H1 (cell line): ENCODE results near the gene ZNF689. TPM values are rescaled to one million over a fixed set of nuclear protein-coding genes. Genes with fewer than 3 reads are reported as not detected.

Source experiments
- CTCF ChIA-PET: fragments of 300-600 bp; sonication (Branson Sonifier 250); formaldehyde crosslinking; loops from one replicate; lab custom pipeline; 2021; ENCODE audit not compliant: partially characterized antibody; lab: Charles Lee
- POLR2A ChIA-PET: fragments of 300-600 bp; sonication (Branson Sonifier 250); formaldehyde crosslinking; loops from one replicate; lab custom pipeline; 2021; ENCODE audit warnings: inconsistent platforms; ENCODE audit not compliant: partially characterized antibody; lab: Charles Lee
- DNase-seq, 2 experiments: peaks; one replicate each; pipeline versions ENCODE4 v3.0.0 to v3.0.0-alpha.2; 2010 to 2022; ENCODE audit warnings: low spot score in 2 of 2, low read depth in 1 of 2, mixed read lengths in 1 of 2
- FAIRE-seq: peaks from 2 replicates; lab custom pipeline; 2011; peaks lifted over from hg19 to GRCh38; lab: Jason Lieb, UNC
- H2AFZ ChIP-seq: 2 replicates; pipeline ENCODE4 v1.8.1; 2012; ENCODE audit warnings: low read length, inconsistent platforms
- H2AK5ac ChIP-seq: 2 replicates; pipeline ENCODE4 v1.6.1; 2013; ENCODE audit warnings: low read depth, low read length
- H2BK120ac ChIP-seq: replicated peaks from 2 replicates; pipeline ENCODE3; 2013; ENCODE audit warnings: low read depth, low read length, inconsistent platforms
- H2BK12ac ChIP-seq: 2 replicates; pipeline ENCODE4 v1.6.1; 2013; ENCODE audit warnings: low read depth, low read length
- H2BK15ac ChIP-seq: 2 replicates; pipeline ENCODE4 v1.6.1; 2013; ENCODE audit warnings: low read length
- H2BK20ac ChIP-seq: 2 replicates; pipeline ENCODE4 v1.6.1; 2013; ENCODE audit warnings: low read length
- H2BK5ac ChIP-seq: 2 replicates; pipeline ENCODE4 v1.6.1; 2013; ENCODE audit warnings: low read depth, low read length
- H3K14ac ChIP-seq: 2 replicates; pipeline ENCODE4 v1.6.1; 2013; ENCODE audit warnings: inconsistent platforms; ENCODE audit not compliant: insufficient read length
- H3K18ac ChIP-seq: 2 replicates; pipeline ENCODE4 v1.6.1; 2013; ENCODE audit warnings: low read length; ENCODE audit errors: extremely low read depth
- H3K23ac ChIP-seq: 2 replicates; pipeline ENCODE4 v1.6.1; 2013; ENCODE audit warnings: inconsistent platforms; ENCODE audit not compliant: insufficient read length
- H3K23me2 ChIP-seq: 2 replicates; pipeline ENCODE4 v1.6.1; 2013; ENCODE audit warnings: low read depth, low read length
- H3K27ac ChIP-seq: 2 replicates; pipeline ENCODE4 v1.6.1; 2011; ENCODE audit warnings: low read depth, low read length, inconsistent platforms
- H3K27me3 ChIP-seq, 4 experiments: replicated peaks in 1 of 4; 1 replicate in 1 of 4; 2 replicates in 3 of 4; pipeline versions ENCODE4 v1.6.1 to v1.8.1; 2011 to 2013; ENCODE audit warnings: low read length in 3 of 4, mild to moderate bottlenecking in 3 of 4, inconsistent platforms in 2 of 4, mixed read lengths in 2 of 4, moderate library complexity in 1 of 4; ENCODE audit not compliant: control insufficient read depth in 3 of 4, insufficient read depth in 3 of 4; ENCODE audit errors: extremely low read depth in 1 of 4
- H3K36me3 ChIP-seq, 4 experiments: 2 replicates each; pipeline versions ENCODE4 v1.6.1 to v1.8.1; 2011 to 2013; ENCODE audit warnings: mild to moderate bottlenecking in 4 of 4, low read length in 3 of 4, moderate library complexity in 2 of 4, control low read depth in 1 of 4, inconsistent platforms in 1 of 4; ENCODE audit not compliant: insufficient read depth in 4 of 4, control insufficient read depth in 2 of 4
- H3K4ac ChIP-seq: replicated peaks from 2 replicates; pipeline ENCODE3; 2013; ENCODE audit warnings: low read length, low read depth, mixed read lengths, inconsistent platforms; ENCODE audit not compliant: insufficient read length
- H3K4me1 ChIP-seq, 4 experiments: replicated peaks in 1 of 4; 1 replicate in 1 of 4; 2 replicates in 3 of 4; pipeline versions ENCODE4 v1.6.1 to v1.8.1; 2011 to 2013; ENCODE audit warnings: low read length in 3 of 4, inconsistent platforms in 2 of 4, mixed read lengths in 1 of 4; ENCODE audit not compliant: insufficient read depth in 4 of 4, control insufficient read depth in 3 of 4
- H3K4me2 ChIP-seq, 2 experiments: 2 replicates each; pipeline versions ENCODE4 v1.6.1 to v1.8.1; 2011 to 2013; ENCODE audit warnings: low read depth in 2 of 2, low read length in 2 of 2, control low read depth in 1 of 2, inconsistent platforms in 1 of 2, mild to moderate bottlenecking in 1 of 2; ENCODE audit not compliant: insufficient read depth in 1 of 2
- H3K4me3 ChIP-seq, 4 experiments: fragments of 200-600, 300-600 bp in 1 of 4; sonication (generic), shearing (Covaris generic), sonication (Bioruptor Twin) in 1 of 4; 2 replicates each; pipeline versions ENCODE4 v1.5.1 to v1.8.1; 2011 to 2016; ENCODE audit warnings: low read length in 4 of 4, low read depth in 3 of 4, control low read depth in 2 of 4, inconsistent platforms in 2 of 4, mild to moderate bottlenecking in 2 of 4, mixed read lengths in 1 of 4, moderate library complexity in 1 of 4; ENCODE audit not compliant: insufficient read depth in 2 of 4; ENCODE audit errors: extremely low read depth in 1 of 4
- H3K56ac ChIP-seq: replicated peaks from 2 replicates; pipeline ENCODE3; 2013; ENCODE audit warnings: low read depth, mild to moderate bottlenecking, mixed read lengths, low read length, inconsistent platforms; ENCODE audit not compliant: insufficient read length
- H3K79me1 ChIP-seq: 2 replicates; pipeline ENCODE4 v1.6.1; 2013; ENCODE audit warnings: low read depth, low read length, control low read depth
- H3K79me2 ChIP-seq, 2 experiments: 2 replicates each; pipeline versions ENCODE4 v1.6.1 to v1.8.1; 2012 to 2013; ENCODE audit warnings: low read length in 2 of 2, mild to moderate bottlenecking in 2 of 2, inconsistent platforms in 1 of 2; ENCODE audit not compliant: insufficient read depth in 2 of 2, control insufficient read depth in 1 of 2
- H3K9ac ChIP-seq, 4 experiments: replicated peaks in 1 of 4; 1 replicate in 1 of 4; 2 replicates in 3 of 4; pipeline versions ENCODE4 v1.6.1 to v1.8.1; 2011 to 2013; ENCODE audit warnings: low read depth in 3 of 4, low read length in 3 of 4, control low read depth in 2 of 4, mild to moderate bottlenecking in 2 of 4, moderate library complexity in 2 of 4, inconsistent platforms in 1 of 4; ENCODE audit errors: extremely low read depth in 1 of 4
- H3K9me3 ChIP-seq, 2 experiments: 2 replicates each; pipeline versions ENCODE4 v1.6.1 to v1.8.1; 2012 to 2013; ENCODE audit warnings: mild to moderate bottlenecking in 2 of 2, moderate library complexity in 2 of 2, control low read depth in 1 of 2, inconsistent platforms in 1 of 2, low read depth in 1 of 2, low read length in 1 of 2, mixed read lengths in 1 of 2; ENCODE audit not compliant: insufficient read depth in 2 of 2
- H4K20me1 ChIP-seq, 2 experiments: replicated peaks in 1 of 2; 2 replicates each; pipeline versions ENCODE3 to v1.8.1; 2011 to 2013; ENCODE audit warnings: inconsistent platforms in 2 of 2, low read length in 2 of 2, mild to moderate bottlenecking in 1 of 2; ENCODE audit not compliant: insufficient read depth in 2 of 2, control insufficient read depth in 1 of 2
- H4K5ac ChIP-seq: 2 replicates; pipeline ENCODE4 v1.6.1; 2013; ENCODE audit warnings: low read length, low read depth, mixed read lengths, inconsistent platforms; ENCODE audit not compliant: insufficient read length
- H4K8ac ChIP-seq: 2 replicates; pipeline ENCODE4 v1.8.0; 2013; ENCODE audit warnings: mild to moderate bottlenecking, moderate library complexity, low read length, inconsistent platforms; ENCODE audit not compliant: insufficient read depth; ENCODE audit errors: extremely low read depth
- H4K91ac ChIP-seq: replicated peaks from 2 replicates; pipeline ENCODE3; 2013; ENCODE audit warnings: low read length, mixed read lengths, inconsistent platforms; ENCODE audit not compliant: insufficient read length
- BRCA1 ChIP-seq: IDR thresholded peaks from 2 replicates; pipeline ENCODE4 v1.6.1; 2012; ENCODE audit warnings: low read depth, low read length, improper control_type of control experiment
- E2F6 ChIP-seq: IDR thresholded peaks from 2 replicates; pipeline ENCODE4 v1.6.1; 2012; ENCODE audit warnings: inconsistent platforms
- EGR1 ChIP-seq: IDR thresholded peaks from 2 replicates; pipeline ENCODE4 v1.6.1; 2011; ENCODE audit warnings: low read depth, low read length, borderline replicate concordance
- HDAC6 ChIP-seq: IDR thresholded peaks from one replicate; pipeline ENCODE4 v1.7.1; 2012; ENCODE audit warnings: low read depth, mild to moderate bottlenecking, inconsistent platforms, low read length, moderate library complexity
- KDM4A ChIP-seq: IDR thresholded peaks from one replicate; pipeline ENCODE4 v1.7.1; 2012; ENCODE audit warnings: low read depth, mild to moderate bottlenecking, moderate library complexity, low read length, inconsistent platforms; ENCODE audit not compliant: severe bottlenecking
- RAD21 ChIP-seq, 2 experiments: IDR thresholded peaks in 1 of 2; conservative IDR thresholded peaks in 1 of 2; 2 replicates each; pipeline ENCODE4 v1.6.1; 2011; ENCODE audit warnings: low read depth in 2 of 2, low read length in 2 of 2, improper control_type of control experiment in 1 of 2, inconsistent platforms in 1 of 2, mild to moderate bottlenecking in 1 of 2, moderate library complexity in 1 of 2
- YY1 ChIP-seq: IDR thresholded peaks from 2 replicates; pipeline ENCODE4 v1.6.1; 2011; ENCODE audit warnings: low read depth, mild to moderate bottlenecking, low read length
- ZNF274 ChIP-seq: IDR thresholded peaks from 2 replicates; pipeline ENCODE4 v1.7.0; 2012; ENCODE audit warnings: low read length, borderline replicate concordance; ENCODE audit errors: extremely low read depth
- WGBS, 2 experiments: shearing (Covaris generic) in 1 of 2; methylation state at CpG; one replicate each; pipeline versions ENCODE4 v1.1.6 to v1.1.7; 2013 to 2015; ENCODE audit warnings: low lambda C conversion rate in 2 of 2, mixed read lengths in 2 of 2, inconsistent platforms in 1 of 2, low coverage in 1 of 2, missing lambda C conversion rate in 1 of 2; ENCODE audit not compliant: insufficient replicate concordance in 2 of 2, insufficient coverage in 1 of 2, insufficient read length in 1 of 2; ENCODE audit errors: extremely low coverage in 1 of 2, missing lambda C conversion rate in 1 of 2; 5-methylcytosine and 5-hydroxymethylcytosine counted together
- polyA plus RNA-seq, 7 experiments: library from polyadenylated mRNA; depleted of rRNA in 3 of 7; stranded (reverse) in 5 of 7; unstranded in 2 of 7; fragments of >200 nt in 5 of 7; fragments of 200-250 nt in 2 of 7; gene quantifications; 1 replicate in 5 of 7; 2 replicates in 1 of 7; 4 replicates in 1 of 7; pipeline versions ENCODE4 v1.2.1 to v1.2.3, GENCODE V29; 2011 to 2013; ENCODE audit warnings: missing spikeins in 2 of 7, mixed read lengths in 2 of 7
- total RNA-seq: library from RNA; stranded (reverse); fragmentation: NEBNext Ultra II Directional; extraction: Animal tissue kit (Norgen Biotek cat#: 25700); gene quantifications from 2 replicates; pipeline ENCODE4 v1.2.1, GENCODE V29; 2021

Gene ZNF689
- total and polyA plus RNA-seq, 2 of the 8 experiments (the other 6 are each of a cell fraction or from before 2014, with no cell fraction given): 14.3 to 15.3 TPM

GRCh38 chr16:30615358-30616091, 5.3 kb upstream of the ZNF689 start:
- Histone ChIP-seq H2AFZ (no peak overlapping the region), H3K36me3 (no peaks in the 10 kb centered on the region), H4K5ac (no peak overlapping the region), H3K79me2 (no peaks in the 10 kb centered on the region), H2BK15ac (peak overlapping the region; percentile 90), H3K9me3 (no peaks in the 10 kb centered on the region), H2BK5ac (no peak overlapping the region), H3K23ac (no peak overlapping the region), H4K20me1 (no peaks in the 10 kb centered on the region), H3K18ac (no peak overlapping the region; the same call in 1 of the 2 replicates), H2BK120ac (no peak overlapping the region), H3K4me2 (no peak overlapping the region), H3K14ac (no peak overlapping the region), H2BK20ac (no peak overlapping the region), H3K27me3 (no peaks in the 10 kb centered on the region; a peak in 2 of 7 replicates), H2BK12ac (peak overlapping the region; percentile 85; the same call in 1 of the 2 replicates), H3K23me2 (no peaks in the 10 kb centered on the region), H3K79me1 (no peaks in the 10 kb centered on the region), H3K4me3 (no peak overlapping the region), H4K8ac (no peak overlapping the region), H3K27ac (no peak overlapping the region), H2AK5ac (no peak overlapping the region), H3K56ac (no peak overlapping the region), H4K91ac (no peak overlapping the region), H3K4me1 (peaks cover 0 to 3% (median under 1%) of the 10 kb centered on the region in 4 experiments; a peak in 1 of 7 replicates), H3K4ac (no peak overlapping the region), H3K9ac (no peak overlapping the region)
- DNase-seq: peak; percentile 82 to 100
- POLR2A ChIA-PET: interaction anchor here (0.7 to 1.2 kb wide), 13 partner anchors 10 to 519 kb away, joined by 3 to 4 read pairs (median 3); partner anchors contain the start of genes ZNF688 and ZNF747
- CTCF ChIA-PET: interaction anchor here (0.6 to 4.6 kb wide), 75 partner anchors 8 to 292 kb away, joined by 3 to 74 read pairs (median 4); partner anchors contain the start of genes DCTPP1, PRR14, SEPHS2 and ZNF48
- no peak for FAIRE-seq
- WGBS, 2 experiments: 27% methylated on average over 12 of the region's 12 CpGs; no CpG with 5 or more reads in 1 of the 2 experiments
- TF ChIP-seq BRCA1: 0 out of 2 replicates have a peak, but pooled peaks have one; percentile 13
- TF ChIP-seq ZNF274: no peak
- no peak for TF ChIP-seq HDAC6
- no peak for TF ChIP-seq KDM4A
- TF ChIP-seq RAD21 (IDR thresholded peaks at IDR 0.05 in 1 of 2, conservative IDR thresholded peaks at IDR 0.05 in 1 of 2; ENCODE audit: low read depth in 2 of 2, low read length in 2 of 2): peak; percentile 99
- TF ChIP-seq E2F6: no peak
- TF ChIP-seq YY1: peak; percentile 73
- TF ChIP-seq EGR1: no peak
